ENCODE measurements around the gene IRF2BPL.
A peak's percentile ranks its signal among the peaks of the same experiment; 100 is the strongest.

Gene IRF2BPL

DNA sequence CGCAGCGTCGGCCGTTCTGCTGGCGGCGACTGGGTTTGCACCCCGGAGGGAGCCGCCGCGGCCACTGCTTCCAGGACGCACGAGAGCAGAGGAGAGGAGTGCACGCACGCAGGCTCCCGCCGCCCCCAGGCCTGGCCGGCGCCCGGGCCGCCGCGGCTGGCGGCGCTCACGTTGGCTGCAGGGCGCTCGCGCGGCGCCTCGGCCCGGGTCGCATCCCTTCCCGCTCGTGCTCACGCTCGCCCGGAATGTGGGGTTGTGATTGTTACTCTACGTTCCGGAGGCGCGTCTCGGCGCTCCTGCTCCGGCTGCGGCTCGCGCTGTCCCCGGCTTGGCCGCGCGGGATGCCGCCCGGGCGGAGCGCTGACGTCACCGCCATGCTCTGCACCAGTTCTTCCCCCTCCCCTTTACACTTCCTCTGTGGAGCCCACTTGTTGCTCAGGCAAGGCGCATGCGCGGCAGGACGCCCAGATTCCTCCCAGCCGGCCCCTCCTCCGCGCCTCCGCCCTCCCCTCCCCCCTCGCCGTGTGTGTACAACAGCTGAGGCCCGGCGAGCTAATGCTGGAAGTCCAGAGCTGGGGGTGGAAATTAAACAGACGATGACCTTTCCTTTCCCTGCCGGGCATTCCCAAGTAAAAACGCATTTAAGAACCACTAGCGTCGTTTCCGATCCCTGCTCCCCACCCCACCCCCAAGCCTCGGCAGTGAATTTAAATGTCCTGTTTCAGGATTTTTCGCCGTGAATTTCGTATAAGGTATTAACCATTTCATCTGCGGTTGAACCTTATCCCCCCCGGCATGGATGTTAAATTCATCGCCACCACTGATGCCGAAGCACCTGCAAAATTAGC lies at the start of gene IRF2BPL:
Gene IRF2BPL (minus strand): TSS at position 325 of the 848 bp plus-strand sequence. CDS start 916 bp downstream, outside the sequence.
- DNase-seq (ENCODE audit: low spot score), result peak; percentile 88

DNA sequence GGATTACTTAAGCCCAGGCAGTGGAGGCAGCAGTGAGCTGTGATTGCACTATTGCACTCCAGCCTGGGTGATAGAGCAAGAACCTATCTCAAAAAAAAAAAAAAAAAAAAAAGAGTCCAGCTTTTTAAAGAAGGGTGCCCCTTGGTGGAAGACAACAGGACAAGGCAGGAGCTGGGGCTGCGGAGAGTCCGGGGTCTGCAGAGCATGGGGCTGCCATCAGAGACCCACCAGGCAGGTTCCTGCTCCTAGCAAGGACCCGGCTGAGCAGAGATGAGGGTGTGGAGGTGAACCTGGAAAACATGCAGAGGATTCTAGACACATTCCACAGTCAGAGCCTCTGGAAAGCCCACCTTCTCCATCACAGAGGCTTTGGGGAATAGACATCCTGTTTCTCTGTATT lies 48.5 kb upstream of the IRF2BPL start:
- DNase-seq (ENCODE audit: low spot score), result no peak

DNA sequence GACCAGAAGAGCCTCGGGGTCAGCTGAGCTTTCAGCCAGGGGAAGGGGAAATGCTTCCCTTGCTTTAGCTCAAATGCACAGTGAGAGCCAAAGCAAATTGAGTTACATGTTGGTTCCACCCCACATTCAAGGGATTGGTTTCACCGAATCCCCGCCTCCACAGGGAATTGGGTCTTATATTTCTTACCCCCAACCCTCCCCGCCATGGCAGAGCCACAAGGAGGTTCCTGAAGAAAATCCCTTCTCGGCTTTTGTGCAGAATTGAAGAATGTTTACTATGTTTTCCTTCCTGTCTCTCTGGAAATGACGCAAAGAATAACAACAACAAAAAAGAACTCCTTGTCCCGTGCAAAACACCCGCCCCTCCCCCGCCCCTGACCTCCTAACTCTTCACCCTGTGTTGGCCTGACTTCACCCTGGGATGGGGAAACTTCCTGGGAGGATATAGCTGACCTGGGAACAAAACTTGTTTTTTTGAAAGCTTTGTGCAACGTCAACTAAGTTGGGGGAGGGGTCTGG lies 47.7 kb upstream of the IRF2BPL start:
- DNase-seq (ENCODE audit: low spot score), result no peak

DNA sequence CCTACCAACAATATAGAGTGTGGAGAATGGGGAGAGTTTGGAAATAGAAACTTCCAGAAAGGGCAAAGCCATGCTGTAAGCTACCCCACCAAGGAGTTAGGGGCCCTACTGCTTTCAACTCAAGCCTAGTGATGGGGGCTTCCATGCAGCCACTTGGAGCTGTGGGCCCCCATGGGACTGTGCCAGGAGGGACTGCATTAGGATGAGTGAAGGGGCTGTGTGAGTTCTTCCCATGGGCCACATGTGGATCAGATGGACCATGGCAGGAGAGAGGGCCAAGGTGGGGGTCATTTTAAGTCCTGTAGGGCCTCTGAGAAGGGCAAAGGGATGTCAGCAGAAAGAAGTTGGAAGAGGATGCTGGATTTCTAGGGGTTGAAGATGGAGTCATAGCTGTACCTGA lies 46.5 kb upstream of the IRF2BPL start:
- DNase-seq (ENCODE audit: low spot score), result no peak

DNA sequence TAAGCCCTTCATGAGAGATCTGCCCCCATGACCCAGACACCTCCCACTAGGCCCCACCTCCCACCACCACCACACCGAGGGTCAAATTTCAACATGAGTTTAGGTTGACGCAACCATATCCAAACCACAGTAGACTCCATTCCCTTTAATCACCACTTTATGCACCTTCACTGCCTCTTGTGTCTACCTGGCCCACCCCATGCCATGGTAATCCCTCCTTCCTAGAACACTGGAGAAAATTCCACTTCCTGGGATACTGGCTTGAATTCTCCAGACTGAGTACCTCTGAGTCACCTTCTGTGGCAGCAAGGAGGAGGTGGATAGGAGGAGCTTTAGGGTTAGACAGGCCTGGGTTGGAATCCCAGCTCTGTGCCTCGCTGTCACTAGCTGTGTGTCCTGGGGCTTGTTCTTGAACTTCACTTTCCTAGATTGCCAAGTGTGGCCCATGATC lies 43.5 kb upstream of the IRF2BPL start:
- DNase-seq (ENCODE audit: low spot score), result no peak

DNA sequence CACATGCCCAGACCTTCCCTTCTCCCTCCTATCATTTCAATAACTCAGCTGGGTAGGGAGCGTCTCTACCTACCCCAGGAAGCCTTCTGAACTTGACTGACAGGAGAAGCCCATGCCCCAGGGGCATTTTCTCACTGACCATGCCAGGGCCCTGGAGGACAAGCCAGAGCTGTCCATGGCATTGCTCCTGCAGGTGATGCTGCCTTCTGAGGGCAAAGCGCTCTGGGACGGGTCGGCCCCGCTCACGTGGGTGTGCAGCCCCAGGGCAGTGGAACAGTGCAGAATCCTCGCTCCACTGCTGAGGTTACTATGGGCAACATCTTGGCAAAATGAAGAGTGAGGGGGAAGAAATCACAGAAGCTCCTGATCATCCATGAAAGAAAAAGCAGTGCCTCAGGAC lies 41.0 kb upstream of the IRF2BPL start:
- no peak for DNase-seq (ENCODE audit: low spot score)

DNA sequence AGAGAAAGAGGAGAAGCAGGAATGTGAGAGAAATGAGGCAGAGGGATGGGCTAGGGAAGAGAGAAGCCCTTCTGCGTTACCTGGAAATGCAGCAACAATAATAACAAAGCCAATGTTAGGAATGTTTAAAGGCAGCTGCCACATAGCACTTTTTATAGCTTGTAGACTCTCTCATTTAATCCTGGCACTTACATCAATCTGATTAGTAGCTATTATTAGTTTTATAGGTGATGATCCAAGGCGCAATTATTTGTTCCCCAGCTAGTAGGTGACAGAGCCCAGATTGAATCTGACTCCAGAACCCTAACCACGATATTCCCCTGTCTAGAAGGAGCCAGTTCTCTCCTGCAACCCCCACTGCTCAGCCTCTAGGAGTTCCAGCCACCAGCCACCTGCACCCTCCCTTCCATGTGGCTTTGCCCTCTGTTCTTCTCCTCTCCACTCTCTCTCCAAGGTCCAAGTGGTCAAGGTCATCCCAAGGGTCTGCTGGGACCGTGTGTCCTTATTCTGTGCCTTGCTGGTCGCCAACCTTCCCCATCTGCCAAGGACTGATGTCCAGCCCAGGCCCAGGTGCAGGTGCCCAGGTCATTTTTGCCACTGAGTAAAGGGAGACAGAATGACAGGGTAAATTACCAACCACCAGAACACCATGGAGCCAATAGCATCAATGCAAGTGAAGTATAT lies 40.2 kb upstream of the IRF2BPL start:
- no peak for DNase-seq (ENCODE audit: low spot score)

DNA sequence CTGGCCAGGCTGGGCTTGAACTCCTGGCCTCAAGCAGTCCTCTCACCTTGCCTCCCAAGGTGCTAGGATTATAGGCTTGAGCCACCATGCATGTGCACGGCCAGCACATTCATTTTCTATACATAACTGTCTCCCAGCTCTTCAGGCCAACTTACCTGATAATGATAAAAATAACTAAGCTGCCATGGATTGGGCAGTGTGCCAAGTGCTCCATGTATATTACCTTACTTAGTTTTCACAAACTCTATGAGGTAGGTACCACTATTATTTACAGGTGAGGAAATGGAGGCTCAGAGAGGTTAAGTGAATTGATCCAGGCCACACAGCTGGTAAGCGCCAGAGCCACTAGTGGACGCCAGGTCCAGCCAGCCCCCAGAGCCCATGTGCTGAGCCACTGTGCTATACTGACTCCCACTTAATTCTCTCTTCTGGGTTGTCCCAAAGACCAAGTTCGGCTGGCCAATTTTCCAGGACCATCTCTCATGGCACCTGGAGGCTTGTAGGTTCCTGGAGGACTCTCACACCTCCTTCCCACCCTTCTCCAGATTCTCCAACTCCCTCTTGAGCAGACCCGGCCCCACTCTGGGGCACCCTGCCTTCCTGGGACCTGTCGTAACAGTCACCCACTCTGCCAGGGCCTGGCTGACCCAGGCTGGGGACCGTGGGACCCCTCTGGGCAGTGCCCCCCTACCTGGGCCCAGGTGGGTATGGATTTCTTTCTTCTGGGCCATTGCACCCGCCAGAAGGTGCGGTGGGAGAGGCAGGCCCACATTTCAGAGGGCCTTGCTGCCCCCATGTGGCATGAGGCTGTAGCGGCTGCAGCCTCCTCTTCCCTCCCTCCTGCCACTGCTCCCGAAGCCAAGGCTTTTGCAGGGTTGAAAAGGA lies 39.4 kb upstream of the IRF2BPL start:
- peak; percentile 87 for DNase-seq (ENCODE audit: low spot score)

DNA sequence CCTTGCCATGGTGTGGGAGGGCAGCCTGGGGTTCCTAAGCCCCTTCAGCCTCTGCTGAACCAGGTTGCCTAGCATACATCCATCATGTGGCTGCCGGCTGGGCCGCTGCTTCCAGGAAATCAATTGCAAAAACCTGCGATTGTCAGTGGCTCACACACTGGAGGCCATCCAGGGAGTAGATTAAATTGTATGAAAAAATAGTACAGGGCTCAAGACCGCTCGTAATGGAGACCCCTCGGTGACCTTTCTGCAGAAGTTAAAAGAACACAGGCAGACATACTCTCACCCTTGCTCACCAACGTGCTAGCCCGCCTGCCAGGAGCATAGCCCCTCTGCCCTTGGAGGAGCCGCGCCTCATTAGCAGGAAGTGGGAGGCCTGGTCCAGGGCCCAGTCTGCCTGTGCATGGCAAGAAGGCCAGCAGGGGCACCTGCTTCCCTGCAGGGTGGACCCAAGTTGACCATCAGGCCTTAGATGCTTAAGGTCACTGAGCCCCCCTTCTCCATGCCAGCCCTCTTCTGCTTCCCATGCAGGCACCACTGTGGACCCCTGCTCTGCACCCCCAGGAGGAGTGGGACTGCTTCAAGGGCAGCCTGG lies 38.2 kb upstream of the IRF2BPL start:
- no peak for DNase-seq (ENCODE audit: low spot score)

DNA sequence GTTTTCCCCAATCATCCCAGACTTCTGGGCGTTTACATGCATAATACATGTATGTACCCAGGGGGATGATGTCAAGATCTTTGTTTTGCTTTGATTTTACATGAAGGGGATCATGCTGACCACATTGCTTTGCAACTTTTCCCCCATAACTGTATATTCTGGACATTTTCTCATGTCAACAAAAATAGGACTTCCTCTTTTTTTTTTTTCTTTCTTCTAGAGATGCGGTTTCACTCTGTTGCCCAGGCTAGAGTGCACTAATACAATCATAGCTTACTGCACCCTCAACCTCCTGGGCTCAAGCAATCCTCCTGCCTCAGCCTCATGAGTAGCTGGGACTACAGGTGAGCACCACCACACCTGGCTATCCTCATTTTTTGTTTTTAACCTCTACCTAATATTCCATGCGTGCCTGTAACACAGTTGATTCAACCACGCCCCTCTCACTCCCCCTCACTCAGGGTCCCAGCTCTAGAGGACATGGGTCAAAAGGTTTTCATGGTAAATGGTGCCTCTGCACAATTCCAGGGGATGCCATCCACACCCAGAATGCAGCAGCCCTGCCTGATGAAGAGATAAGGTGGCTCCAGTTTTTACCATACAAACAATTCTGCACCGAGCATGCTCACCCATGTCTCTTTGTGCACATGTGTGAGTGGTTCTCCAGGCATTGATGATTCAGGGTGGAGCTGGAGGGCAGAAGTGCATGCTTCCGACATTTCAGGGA lies 37.5 kb upstream of the IRF2BPL start:
- DNase-seq (ENCODE audit: low spot score), result no peak

DNA sequence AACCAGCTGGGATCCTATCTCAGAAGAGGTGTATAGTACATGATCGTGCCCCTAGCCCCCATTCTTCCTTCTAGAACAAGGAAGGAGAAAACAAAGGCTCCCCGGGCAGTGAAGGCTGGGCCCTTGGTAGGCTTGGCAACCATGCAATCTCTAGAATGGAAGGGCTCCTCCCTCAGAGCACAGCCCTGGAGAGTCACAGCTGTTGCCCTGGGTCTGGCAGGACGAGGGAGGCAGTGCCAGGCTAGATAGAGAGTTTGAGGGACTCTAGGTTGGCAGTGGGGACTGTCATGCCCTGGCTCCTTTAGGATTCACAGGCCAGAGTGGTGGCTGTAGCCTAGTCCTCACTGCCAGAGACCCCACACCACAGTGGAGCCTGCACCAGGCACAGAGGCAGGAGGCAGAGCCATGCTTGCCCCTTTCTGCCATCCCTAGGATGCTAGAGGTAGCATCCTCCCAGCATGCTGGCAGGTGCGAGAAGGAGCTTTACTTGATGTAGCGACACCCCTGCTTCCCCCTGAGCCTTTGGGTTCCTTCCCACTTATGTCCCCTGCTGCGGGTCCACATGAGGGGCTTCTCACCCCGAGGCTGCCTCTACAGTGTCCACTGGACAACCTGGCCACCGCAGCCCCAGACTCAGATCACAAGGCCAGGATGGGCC lies 36.1 kb upstream of the IRF2BPL start:
- DNase-seq (ENCODE audit: low spot score), result no peak

DNA sequence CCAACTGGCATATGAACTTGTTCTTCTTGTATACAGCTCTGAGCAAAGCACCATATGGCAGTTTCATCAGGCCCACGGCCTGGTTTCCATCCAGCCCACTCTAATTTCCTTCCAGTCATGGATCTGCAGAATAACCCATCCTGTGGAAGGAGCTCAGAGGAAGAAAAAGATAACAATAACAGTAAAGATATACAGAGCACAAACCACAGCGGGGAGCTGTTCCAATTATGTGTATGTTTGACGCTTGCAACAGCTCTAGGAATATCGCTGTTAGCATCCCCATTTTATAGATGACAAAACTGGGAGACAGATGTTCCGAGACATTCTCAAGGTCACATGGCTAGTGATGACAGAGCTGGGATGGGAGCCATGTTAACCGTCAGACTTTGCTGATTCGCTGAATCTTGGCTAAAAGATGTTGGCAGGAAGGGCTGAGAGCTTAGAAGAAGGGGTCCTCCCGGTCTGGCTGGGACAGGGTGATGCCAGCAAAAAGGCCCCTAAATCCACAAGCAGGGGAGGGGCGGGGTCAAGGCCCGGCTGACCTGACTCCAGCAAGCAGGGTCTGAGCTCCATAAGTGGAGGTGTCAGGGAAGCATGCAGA lies 35.2 kb upstream of the IRF2BPL start:
- no peak for DNase-seq (ENCODE audit: low spot score)

DNA sequence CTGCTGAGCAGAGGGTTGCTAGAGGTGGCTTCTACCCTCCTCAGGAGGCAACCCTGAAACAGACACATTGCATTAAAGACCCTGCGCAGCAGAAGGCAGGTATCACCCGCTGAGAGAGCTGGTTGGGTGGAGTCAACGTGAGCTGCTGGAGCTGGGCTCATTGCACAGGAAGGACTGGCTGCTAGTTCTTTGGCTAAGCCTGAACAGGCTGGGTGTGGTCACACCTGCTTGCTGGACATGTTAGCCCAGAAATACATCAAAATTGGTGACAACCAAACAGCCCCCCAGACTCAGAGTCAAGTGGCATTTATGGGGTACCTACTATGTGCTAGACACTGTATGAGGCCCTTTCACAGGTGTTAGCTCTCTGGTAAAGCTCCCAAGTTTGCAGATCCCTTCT lies 33.8 kb upstream of the IRF2BPL start:
- DNase-seq (ENCODE audit: low spot score), result no peak

DNA sequence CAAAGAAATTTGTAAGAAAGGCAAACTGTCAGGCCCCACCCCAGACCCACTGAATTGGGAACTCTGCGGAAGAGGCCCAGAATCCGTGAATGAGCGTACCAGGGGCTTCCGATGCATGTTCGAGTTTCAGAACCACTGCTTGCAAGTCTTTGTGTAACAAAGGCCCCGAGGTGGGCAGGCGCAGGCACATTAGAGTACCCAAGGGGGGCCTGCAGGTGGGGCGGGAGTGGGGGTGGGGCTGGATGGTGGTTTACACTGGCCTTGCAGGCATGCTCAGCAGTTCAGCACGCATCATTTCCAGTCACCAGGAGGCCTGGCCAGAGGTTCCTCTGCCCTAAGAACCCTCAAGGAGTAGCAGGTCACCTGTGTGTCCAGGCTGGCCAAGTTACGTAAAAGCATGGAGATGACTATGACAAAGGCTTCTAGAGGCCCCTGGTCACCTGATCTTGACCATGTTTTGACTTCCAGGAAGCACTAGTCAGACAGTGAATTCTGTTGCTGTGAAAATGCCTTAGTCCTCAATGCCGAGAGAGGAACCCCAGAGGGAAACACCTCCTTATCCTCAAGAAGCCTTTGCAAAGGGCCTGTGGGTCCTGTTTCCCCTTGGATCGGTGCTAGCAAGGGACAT lies 33.2 kb upstream of the IRF2BPL start:
- DNase-seq (ENCODE audit: low spot score), result no peak

DNA sequence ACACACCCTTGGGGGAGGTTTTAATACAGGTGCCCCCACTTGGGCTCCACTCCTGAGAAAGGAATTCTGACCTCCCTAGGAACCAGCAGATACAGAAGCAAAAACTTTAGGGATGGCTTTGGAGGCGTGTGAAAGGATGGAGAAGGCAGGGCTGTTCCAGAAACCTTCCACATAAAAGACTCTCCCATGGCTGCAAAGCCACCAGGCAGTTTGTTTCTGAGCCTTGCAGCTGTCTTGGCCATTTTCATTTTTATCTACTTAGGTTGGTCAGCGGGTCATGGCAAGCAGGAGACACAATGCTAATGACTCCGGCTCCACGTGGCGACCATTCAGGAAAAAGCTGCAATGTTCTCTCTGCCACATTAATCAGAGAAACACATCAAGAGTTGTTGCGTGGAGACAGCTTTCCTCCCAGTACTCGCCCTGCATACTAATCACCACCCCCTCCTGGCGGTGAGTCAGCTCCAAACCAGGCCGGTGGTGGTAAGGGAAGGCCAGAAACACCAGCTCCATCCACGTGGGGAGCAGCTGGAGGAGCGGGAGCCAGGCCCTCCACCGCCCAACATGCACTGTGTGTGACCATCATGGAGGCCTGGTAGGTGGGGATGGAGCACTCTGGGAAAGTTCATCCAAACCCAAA lies 30.9 kb upstream of the IRF2BPL start:
- peak; percentile 74 for DNase-seq (ENCODE audit: low spot score)

DNA sequence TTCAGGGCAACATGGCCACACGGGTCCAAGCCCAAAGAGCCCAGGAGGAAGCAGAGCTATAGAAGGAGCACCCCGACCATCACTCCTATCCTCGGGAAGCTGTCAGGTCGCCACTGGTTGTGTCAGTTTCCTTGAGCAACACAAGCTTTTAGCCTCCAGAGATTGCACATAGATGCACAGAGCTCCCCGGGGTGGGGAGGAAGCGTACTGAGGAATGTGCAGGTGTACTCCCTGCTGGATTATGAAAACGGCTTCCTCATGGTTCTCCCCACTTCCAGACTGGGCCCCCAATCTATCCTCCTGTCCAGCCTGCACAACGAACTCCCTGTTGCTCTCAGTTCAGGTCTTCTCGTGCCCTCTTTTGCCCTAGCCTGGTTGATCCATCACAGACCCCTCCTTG lies 30.3 kb upstream of the IRF2BPL start:
- no peak for DNase-seq (ENCODE audit: low spot score)

DNA sequence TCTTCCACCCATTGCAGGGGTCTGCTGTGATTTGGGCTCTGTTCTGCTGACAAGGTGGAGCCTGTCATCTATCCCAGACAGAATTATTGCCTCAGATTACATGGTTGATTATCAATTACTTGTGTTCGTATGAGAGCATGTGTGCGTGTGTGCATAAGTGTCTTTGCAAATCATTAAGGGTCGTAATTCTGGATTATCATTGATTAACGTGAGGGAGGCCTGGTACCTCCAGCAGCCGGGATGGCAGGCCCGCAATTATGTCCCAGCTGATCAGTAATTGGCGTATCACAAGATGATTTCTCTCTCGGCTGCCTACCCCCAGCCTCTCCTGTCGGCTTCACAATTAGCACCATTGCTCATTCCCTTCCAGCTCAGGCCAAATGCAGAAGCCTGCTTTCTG lies 29.6 kb upstream of the IRF2BPL start:
- DNase-seq (ENCODE audit: low spot score), result no peak

DNA sequence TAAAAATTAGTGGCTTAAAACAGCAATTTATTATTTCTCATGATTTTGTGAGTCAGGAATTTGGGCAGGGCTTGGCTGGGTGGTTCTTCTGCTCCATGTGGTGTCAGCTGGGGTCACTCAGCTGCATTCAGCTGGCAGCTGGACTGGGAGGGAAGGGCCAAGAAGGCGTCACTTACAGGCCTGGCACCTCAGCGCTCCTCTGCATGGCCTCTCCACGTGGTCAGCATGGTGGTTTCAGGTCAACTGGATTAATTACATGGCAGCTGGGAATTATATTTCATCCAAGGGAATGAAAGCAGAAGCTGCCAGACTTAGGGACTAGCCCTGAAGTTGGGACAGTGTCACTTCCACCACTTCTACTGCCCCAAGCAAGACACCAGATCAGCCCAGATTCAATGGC lies 27.5 kb upstream of the IRF2BPL start:
- DNase-seq (ENCODE audit: low spot score), result no peak

DNA sequence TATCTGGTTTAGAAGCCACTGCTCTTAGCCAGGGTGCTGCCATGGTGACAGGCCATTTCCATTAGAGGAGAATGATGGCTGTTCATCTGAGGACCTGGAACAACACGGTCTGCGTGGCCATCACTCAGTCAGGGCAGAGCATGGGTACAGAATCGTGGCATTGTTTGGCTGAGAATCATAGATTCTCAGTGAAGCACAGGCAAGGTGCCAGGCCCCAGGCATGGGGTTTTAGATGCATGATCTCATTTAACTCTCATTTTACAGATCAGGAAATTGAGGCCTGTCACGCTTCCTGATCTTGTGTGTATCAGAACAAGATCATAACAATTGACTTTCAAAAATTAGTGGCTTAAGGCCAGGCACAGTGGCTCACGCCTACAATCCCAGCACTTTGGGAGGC lies 26.8 kb upstream of the IRF2BPL start:
- DNase-seq (ENCODE audit: low spot score), result no peak

All from iPS-NIHi11 (cell line).